Stromal cell of bone marrow (primary cell): ENCODE data around the gene NUP43.
"Not testable (repeated sequence)": the region's sequence is repeated elsewhere in the genome, so short reads cannot be mapped to it uniquely, and the experiment has no call there.

Source experiments
- DNase-seq: peaks from one replicate; pipeline ENCODE4 v3.0.0-alpha.2; 2012; ENCODE audit warnings: low read depth

NUP43 gene

GRCh38 chr6:149746147-149746946, at the start of gene NUP43:
NUP43 (minus strand) TSS chr6:149746529; CDS start chr6:149746495, 34 bp downstream.
- peak; percentile 92 for DNase-seq

GRCh38 chr6:149783551-149783950, 37.2 kb upstream of the NUP43 start:
- no peak for DNase-seq

- no peak for DNase-seq
These were observed 36.0 kb upstream of the NUP43 start for GRCh38 chr6:149782337-149782736.

- no peak for DNase-seq
These were observed 35.4 kb upstream of the NUP43 start for GRCh38 chr6:149781715-149782114.

- DNase-seq, result no peak
These were observed 33.3 kb upstream of the NUP43 start for GRCh38 chr6:149779644-149779963.

GRCh38 chr6:149777624-149778023, 31.3 kb upstream of the NUP43 start:
- no peak for DNase-seq

- DNase-seq, result no peak
These were observed 25.6 kb upstream of the NUP43 start for GRCh38 chr6:149771925-149772324.

GRCh38 chr6:149771185-149771584, 24.9 kb upstream of the NUP43 start:
- DNase-seq, result no peak

- no peak for DNase-seq
These were observed 23.3 kb upstream of the NUP43 start for GRCh38 chr6:149769676-149770075.

GRCh38 chr6:149766156-149766769, 19.9 kb upstream of the NUP43 start:
- peak; percentile 84 for DNase-seq

- peak; percentile 36 for DNase-seq
These were observed 17.5 kb upstream of the NUP43 start for GRCh38 chr6:149763866-149764265.

- DNase-seq, result no peak
These were observed 15.1 kb upstream of the NUP43 start for GRCh38 chr6:149761438-149761837.

- no peak for DNase-seq
These were observed 9.9 kb upstream of the NUP43 start for GRCh38 chr6:149756261-149756636.

- no peak for DNase-seq
These were observed 9.3 kb upstream of the NUP43 start for GRCh38 chr6:149755300-149756260.

GRCh38 chr6:149754548-149754947, 8.2 kb upstream of the NUP43 start:
- no peak for DNase-seq

GRCh38 chr6:149753374-149753637, 7.0 kb upstream of the NUP43 start:
- DNase-seq, result not testable (repeated sequence)

GRCh38 chr6:149752600-149753373, 6.5 kb upstream of the NUP43 start:
- no peak for DNase-seq

GRCh38 chr6:149751920-149752319, 5.6 kb upstream of the NUP43 start:
- not testable (repeated sequence) for DNase-seq

GRCh38 chr6:149751239-149751638, 4.9 kb upstream of the NUP43 start:
- DNase-seq, result no peak

GRCh38 chr6:149750136-149750609, 3.8 kb upstream of the NUP43 start:
- no peak for DNase-seq

- peak; percentile 82 for DNase-seq
These were observed 3.3 kb upstream of the NUP43 start, which contains the start of gene PCMT1 for GRCh38 chr6:149749594-149750135. PCMT1 (plus strand) TSS chr6:149749741; CDS start chr6:149749902, 161 bp downstream.
